Spleen (tissue), 11 donors: ENCODE results near the gene HTR2A. TPM values are rescaled to one million over a fixed set of nuclear protein-coding genes. Genes with fewer than 3 reads are reported as not detected.
A peak's percentile ranks its signal among the peaks of the same experiment; 100 is the strongest.

ENCODE experiments used
- DNase-seq: peaks from one replicate; pipeline ENCODE4 v3.0.0-alpha.2; 2020
- H3K27ac ChIP-seq, 8 donors: fragments of 200-600 bp; sonication (generic) in 7 of 8; 1 replicate in 4 of 8; 2 replicates in 4 of 8; pipeline versions ENCODE4 v1.5.0 to v1.8.0; 2016 to 2021; ENCODE audit warnings: inconsistent platforms in 4 of 8, mild to moderate bottlenecking in 4 of 8, moderate library complexity in 1 of 8
- H3K27me3 ChIP-seq, 7 donors: fragments of 200-600 bp; sonication (generic) in 6 of 7; replicated peaks in 1 of 7; 1 replicate in 4 of 7; 2 replicates in 3 of 7; pipeline versions ENCODE4 v1.5.0 to v1.8.0; 2016 to 2021; ENCODE audit warnings: inconsistent platforms in 3 of 7, mild to moderate bottlenecking in 1 of 7
- H3K36me3 ChIP-seq, 6 donors: fragments of 200-600 bp; sonication (generic) in 5 of 6; 1 replicate in 4 of 6; 2 replicates in 2 of 6; pipeline versions ENCODE4 v1.5.0 to v1.8.0; 2016 to 2021; ENCODE audit warnings: inconsistent platforms in 2 of 6
- H3K4me1 ChIP-seq, 6 donors: fragments of 200-600 bp; sonication (generic) in 5 of 6; 1 replicate in 3 of 6; 2 replicates in 3 of 6; pipeline versions ENCODE4 v1.5.0 to v1.8.0; 2016 to 2021; ENCODE audit warnings: inconsistent platforms in 3 of 6
- H3K4me3 ChIP-seq, 8 donors: fragments of 200-600 bp; sonication (generic) in 7 of 8; 1 replicate in 4 of 8; 2 replicates in 4 of 8; pipeline versions ENCODE4 v1.5.0 to v1.8.0; 2016 to 2021; ENCODE audit warnings: inconsistent platforms in 4 of 8, mild to moderate bottlenecking in 4 of 8, moderate library complexity in 2 of 8
- H3K9me3 ChIP-seq, 8 donors: fragments of 200-600 bp; sonication (generic) in 7 of 8; 1 replicate in 4 of 8; 2 replicates in 4 of 8; pipeline versions ENCODE4 v1.5.0 to v1.8.0; 2016 to 2021; ENCODE audit warnings: inconsistent platforms in 4 of 8
- POLR2A ChIP-seq, 3 donors: fragments of 450-650 bp; IDR thresholded peaks; one replicate each; pipeline ENCODE4 v1.5.1; 2017; ENCODE audit warnings: antibody characterized with exemption in 3 of 3, mild to moderate bottlenecking in 1 of 3
- POLR2AphosphoS5 ChIP-seq, 3 donors: sonication (generic); formaldehyde crosslinking; IDR thresholded peaks; one replicate each; pipeline ENCODE4 v1.5.1; 2017; ENCODE audit warnings: antibody characterized with exemption in 3 of 3
- WGBS, 5 donors: extraction: QIAGEN DNeasy Blood & Tissue Kit in 3 of 5; methylation state at CpG; one replicate each; pipeline versions ENCODE4 v1.1.5 to v1.1.7; 2013 to 2018; 5-methylcytosine and 5-hydroxymethylcytosine counted together
- intact Hi-C: fragments of 100-400 bp; cut with DNase I; formaldehyde crosslinking; loops from one replicate; pipeline ENCODE4 v1.15.0; 2023; ENCODE audit warnings: low total_unique reads
- polyA plus RNA-seq, 3 donors: library from polyadenylated mRNA; stranded (reverse); fragments of 200-250 nt; gene quantifications; one replicate each; pipeline ENCODE4 v1.2.1, GENCODE V29; 2013
- total RNA-seq, 7 donors: library from RNA; depleted of rRNA in 3 of 7; stranded (reverse); fragments of >200 nt in 3 of 7; fragmentation: NEBNext Ultra II Directional in 4 of 7; extraction: Animal tissue kit (Norgen Biotek cat#: 25700) in 4 of 7; gene quantifications; one replicate each; pipeline versions ENCODE4 v1.1.0 to v1.2.1, GENCODE V29; 2016 to 2021
- TF ChIP-seq, protein P1 (sequence below), 11 experiments: fragments of 200-600 bp in 7 of 11; fragments of 450-650 bp in 4 of 11; sonication (generic) in 4 of 11; IDR thresholded peaks in 8 of 11; conservative IDR thresholded peaks in 3 of 11; 1 replicate in 7 of 11; 2 replicates in 4 of 11; pipeline versions ENCODE4 v1.4.0 to v1.8.0; 2016 to 2021; ENCODE audit warnings: antibody characterized with exemption in 11 of 11, inconsistent platforms in 4 of 11, mild to moderate bottlenecking in 1 of 11
- donor health status: healthy with polysubstance abuse.
- donor health status: DM: no; HTN: no; CAD: no; lungs with moderate emphysema.
- donor health status: DM: no; HTN: no; CAD: no.
- donor health status: Bipolar disorder and iron deficiency.
- donor health status: healthy.
- donor health status: DM: no; HTN: no; CAD: no.
- donor health status: DM: yes; HTN: yes; CAD: no.

The HTR2A gene
- total and polyA plus RNA-seq, 10 donors, result 0.03 to 0.15 (median 0.07) TPM; not detected in 7

DNA sequence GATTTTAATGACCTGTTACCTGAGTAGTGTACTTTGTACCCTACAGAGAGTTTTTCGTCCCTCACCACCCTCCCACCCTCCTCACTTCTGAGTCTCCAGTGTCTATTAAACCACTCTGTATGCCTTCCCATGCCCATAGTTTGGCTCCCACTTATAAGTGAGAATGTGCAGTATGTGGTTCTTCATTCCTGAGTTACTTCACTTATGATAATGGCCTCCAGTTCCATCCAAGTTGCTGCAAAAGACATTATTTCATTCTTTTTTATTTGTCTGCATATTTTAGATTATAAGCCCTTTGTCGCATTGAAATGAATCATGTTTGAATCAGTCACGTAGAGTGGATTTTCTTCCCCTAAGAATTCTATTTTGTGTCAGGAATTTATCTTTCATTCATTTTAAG is 12.2 kb upstream of the HTR2A start:
- WGBS, 5 donors, result 75 to 93% (median 88%) methylated on average over 3 of the region's 3 CpGs
- Histone ChIP-seq H3K36me3 (no peaks in the 10 kb centered on the region), H3K4me3 (no peak overlapping the region), H3K9me3 (peaks cover 0 to 3% (median 0%) of the 10 kb centered on the region in 8 donors), H3K4me1 (no peaks in the 10 kb centered on the region), H3K27me3 (no peaks in the 10 kb centered on the region), H3K27ac (no peak overlapping the region)
- no peak for DNase-seq
- intact Hi-C loops, result no loop called here
- TF ChIP-seq, protein P1, sequence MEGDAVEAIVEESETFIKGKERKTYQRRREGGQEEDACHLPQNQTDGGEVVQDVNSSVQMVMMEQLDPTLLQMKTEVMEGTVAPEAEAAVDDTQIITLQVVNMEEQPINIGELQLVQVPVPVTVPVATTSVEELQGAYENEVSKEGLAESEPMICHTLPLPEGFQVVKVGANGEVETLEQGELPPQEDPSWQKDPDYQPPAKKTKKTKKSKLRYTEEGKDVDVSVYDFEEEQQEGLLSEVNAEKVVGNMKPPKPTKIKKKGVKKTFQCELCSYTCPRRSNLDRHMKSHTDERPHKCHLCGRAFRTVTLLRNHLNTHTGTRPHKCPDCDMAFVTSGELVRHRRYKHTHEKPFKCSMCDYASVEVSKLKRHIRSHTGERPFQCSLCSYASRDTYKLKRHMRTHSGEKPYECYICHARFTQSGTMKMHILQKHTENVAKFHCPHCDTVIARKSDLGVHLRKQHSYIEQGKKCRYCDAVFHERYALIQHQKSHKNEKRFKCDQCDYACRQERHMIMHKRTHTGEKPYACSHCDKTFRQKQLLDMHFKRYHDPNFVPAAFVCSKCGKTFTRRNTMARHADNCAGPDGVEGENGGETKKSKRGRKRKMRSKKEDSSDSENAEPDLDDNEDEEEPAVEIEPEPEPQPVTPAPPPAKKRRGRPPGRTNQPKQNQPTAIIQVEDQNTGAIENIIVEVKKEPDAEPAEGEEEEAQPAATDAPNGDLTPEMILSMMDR (IDR thresholded peaks at IDR 0.05 in 8 of 11, conservative IDR thresholded peaks at IDR 0.05 in 3 of 11), result no peak
- TF ChIP-seq POLR2A (IDR thresholded peaks at IDR 0.05) (no peak), POLR2AphosphoS5 (IDR thresholded peaks at IDR 0.05) (no peak)

DNA sequence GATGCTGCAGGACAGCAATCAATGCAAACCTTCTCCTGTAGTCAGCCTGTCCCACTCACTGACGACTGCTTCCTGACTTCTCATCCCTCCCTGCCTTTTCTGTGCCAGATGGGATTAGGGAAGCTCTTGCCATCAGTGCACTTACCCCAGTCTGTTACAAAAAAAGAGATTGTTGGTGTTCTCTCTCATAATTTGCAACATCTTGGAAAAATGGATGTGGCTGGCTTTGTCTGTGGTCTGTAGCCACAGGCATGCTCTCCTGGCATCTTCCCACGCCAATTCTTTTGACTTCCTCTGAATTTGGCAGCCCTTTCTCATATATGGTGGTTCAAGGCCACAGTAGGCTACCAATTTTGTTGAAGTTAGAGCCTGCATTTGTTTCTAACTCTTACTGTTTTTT is 11.6 kb upstream of the HTR2A start:
- Histone ChIP-seq H3K27ac (no peak overlapping the region), H3K4me1 (no peaks in the 10 kb centered on the region), H3K9me3 (peaks cover 0 to 3% (median 0%) of the 10 kb centered on the region in 8 donors), H3K4me3 (no peak overlapping the region), H3K36me3 (no peaks in the 10 kb centered on the region), H3K27me3 (no peaks in the 10 kb centered on the region)
- intact Hi-C loops, result no loop called here
- TF ChIP-seq POLR2A (IDR thresholded peaks at IDR 0.05) (no peak), POLR2AphosphoS5 (IDR thresholded peaks at IDR 0.05) (no peak)
- TF ChIP-seq, protein P1 (IDR thresholded peaks at IDR 0.05 in 8 of 11, conservative IDR thresholded peaks at IDR 0.05 in 3 of 11), result no peak
- WGBS, 5 donors, result 60 to 71% (median 64%) methylated on average over 2 of the region's 2 CpGs
- no peak for DNase-seq

GRCh38 chr13:46906405-46906804 is 9.6 kb upstream of the HTR2A start:
- H3K4me1 ChIP-seq, result no peaks in the 10 kb centered on the region
- H3K4me3 ChIP-seq, result no peak overlapping the region
- no peaks in the 10 kb centered on the region for H3K27me3 ChIP-seq
- DNase-seq, result no peak
- intact Hi-C loops, result no loop called here
- TF ChIP-seq POLR2A (IDR thresholded peaks at IDR 0.05) (no peak), POLR2AphosphoS5 (IDR thresholded peaks at IDR 0.05) (no peak)
- TF ChIP-seq, protein P1 (IDR thresholded peaks at IDR 0.05 in 8 of 11, conservative IDR thresholded peaks at IDR 0.05 in 3 of 11), result no peak
- no peak overlapping the region for H3K27ac ChIP-seq
- H3K9me3 ChIP-seq, result no peaks in the 10 kb centered on the region
- H3K36me3 ChIP-seq, result no peaks in the 10 kb centered on the region

DNA sequence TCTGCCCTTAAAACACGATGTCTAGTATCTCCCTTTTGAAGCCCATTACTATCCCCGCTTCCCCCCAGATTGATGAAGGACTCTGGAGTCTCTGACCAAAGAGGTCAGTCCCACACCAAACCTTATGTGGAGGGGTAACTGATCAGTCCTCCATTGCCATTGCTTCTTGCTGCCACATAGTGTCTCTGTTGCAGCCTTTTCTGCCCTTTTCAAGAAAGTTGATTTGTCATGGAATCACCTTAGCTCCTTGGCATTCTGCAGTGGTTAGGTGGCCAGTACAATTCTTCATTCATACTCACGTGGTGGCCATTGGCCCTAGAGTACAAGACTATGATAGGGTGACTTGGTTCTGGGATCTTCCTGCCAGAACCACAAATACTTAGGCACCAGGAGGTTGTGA is 8.4 kb upstream of the HTR2A start:
- Histone ChIP-seq H3K36me3 (no peaks in the 10 kb centered on the region), H3K9me3 (no peaks in the 10 kb centered on the region), H3K4me3 (no peak overlapping the region), H3K27me3 (no peaks in the 10 kb centered on the region), H3K4me1 (no peaks in the 10 kb centered on the region), H3K27ac (no peak overlapping the region)
- no peak for TF ChIP-seq POLR2A (IDR thresholded peaks at IDR 0.05)
- TF ChIP-seq, protein P1 (IDR thresholded peaks at IDR 0.05 in 8 of 11, conservative IDR thresholded peaks at IDR 0.05 in 3 of 11), result peak in 1 of 11 experiments; percentile 6
- 68 to 86% (median 81%) methylated on average over 3 of the region's 3 CpGs for WGBS, 5 donors
- no peak for DNase-seq
- intact Hi-C loops, result no loop called here
